ENCODE measurements around the gene STAT4. TPM values are rescaled to one million over a fixed set of nuclear protein-coding genes. Genes with fewer than 3 reads are reported as not detected.

Gene STAT4
- total RNA-seq, 1 experiment from 2014 or later: 0.33 TPM

- H3K56ac ChIP-seq (ENCODE audit: insufficient read length, low read depth, low read length): no peak overlapping the region
- H3K9me3 Mint-ChIP-seq: peaks cover 0 to 4% of the 10 kb centered on the region in 2 experiments; a peak in 1 of 5 replicates
- no peaks in the 10 kb centered on the region; the same call in 1 of the 2 replicates for H3K27me3 Mint-ChIP-seq (ENCODE audit: low read depth)
- WGBS (ENCODE audit: extremely low coverage, insufficient read length, low lambda C conversion rate): no CpG with 5 or more reads among the region's 3 CpGs
- no peaks in the 10 kb centered on the region for H3K9me3 ChIP-seq (ENCODE audit: control insufficient read depth, low read depth, low read length)
- no peak overlapping the region for H2AFZ ChIP-seq (ENCODE audit: low read length)
- no peaks in the 10 kb centered on the region for H3K4me1 Mint-ChIP-seq
- H4K91ac ChIP-seq (ENCODE audit: insufficient read length, low read depth, low read length): no peak overlapping the region
- H2BK120ac ChIP-seq (ENCODE audit: low read depth, low read length, poor library complexity, severe bottlenecking): no peak overlapping the region
- no peak overlapping the region for H3K14ac ChIP-seq (ENCODE audit: insufficient read depth, low read length)
- H3K36me3 Mint-ChIP-seq (ENCODE audit: insufficient read depth in 1 of 3, low read depth in 3 of 3): peaks cover 3 to 28% (median 18%) of the 10 kb centered on the region in 3 experiments; a peak in 5 of 7 replicates
- H3K23ac ChIP-seq (ENCODE audit: insufficient read length, low read depth, low read length): no peak overlapping the region
- H4K20me1 ChIP-seq (ENCODE audit: control insufficient read depth, insufficient read depth, insufficient read length): no peaks in the 10 kb centered on the region
- no peak overlapping the region for H3K9ac ChIP-seq (ENCODE audit: extremely low read depth, insufficient read length, low read length)
- no peak overlapping the region for H2AK5ac ChIP-seq (ENCODE audit: insufficient read length, low read length)
- H2BK20ac ChIP-seq (ENCODE audit: low read depth, low read length, poor library complexity, severe bottlenecking): no peak overlapping the region
- H3K4me3 Mint-ChIP-seq: no peak overlapping the region
- H3K4ac ChIP-seq (ENCODE audit: low read depth, low read length): no peak overlapping the region
- peaks cover 7% of the 10 kb centered on the region for H3K23me2 ChIP-seq (ENCODE audit: insufficient read length, low read depth, low read length, poor library complexity, severe bottlenecking)
- H3K79me2 ChIP-seq (ENCODE audit: insufficient read depth, low read length): peaks cover 2% of the 10 kb centered on the region; the same call in 1 of the 2 replicates
- 0 out of 2 replicates have a peak, but pooled peaks cover 2% of the 10 kb centered on the region for H3K4me1 ChIP-seq (ENCODE audit: insufficient read depth, low read length)
- no peak overlapping the region for H2BK12ac ChIP-seq (ENCODE audit: insufficient read length, low read depth, low read length)
- peaks cover 3% of the 10 kb centered on the region; the same call in 1 of the 2 replicates for H3K27me3 ChIP-seq (ENCODE audit: insufficient read depth, low read length)
- no peak overlapping the region for H3T11ph ChIP-seq (ENCODE audit: low read length)
- no peak overlapping the region for H2BK15ac ChIP-seq (ENCODE audit: low read depth, low read length)
- no peak overlapping the region for H3K4me2 ChIP-seq (ENCODE audit: insufficient read depth, insufficient read length, low read length)
- no peak overlapping the region for H3K18ac ChIP-seq (ENCODE audit: insufficient read length, low read depth, low read length)
- no peak for DNase-seq
- no peaks in the 10 kb centered on the region for H3K79me1 ChIP-seq (ENCODE audit: insufficient read depth, low read depth, low read length, poor library complexity, severe bottlenecking)
- no peak overlapping the region for H3K27ac Mint-ChIP-seq
- no peak overlapping the region for H4K5ac ChIP-seq (ENCODE audit: insufficient read length, low read depth, low read length)
- TF ChIP-seq, protein P1, sequence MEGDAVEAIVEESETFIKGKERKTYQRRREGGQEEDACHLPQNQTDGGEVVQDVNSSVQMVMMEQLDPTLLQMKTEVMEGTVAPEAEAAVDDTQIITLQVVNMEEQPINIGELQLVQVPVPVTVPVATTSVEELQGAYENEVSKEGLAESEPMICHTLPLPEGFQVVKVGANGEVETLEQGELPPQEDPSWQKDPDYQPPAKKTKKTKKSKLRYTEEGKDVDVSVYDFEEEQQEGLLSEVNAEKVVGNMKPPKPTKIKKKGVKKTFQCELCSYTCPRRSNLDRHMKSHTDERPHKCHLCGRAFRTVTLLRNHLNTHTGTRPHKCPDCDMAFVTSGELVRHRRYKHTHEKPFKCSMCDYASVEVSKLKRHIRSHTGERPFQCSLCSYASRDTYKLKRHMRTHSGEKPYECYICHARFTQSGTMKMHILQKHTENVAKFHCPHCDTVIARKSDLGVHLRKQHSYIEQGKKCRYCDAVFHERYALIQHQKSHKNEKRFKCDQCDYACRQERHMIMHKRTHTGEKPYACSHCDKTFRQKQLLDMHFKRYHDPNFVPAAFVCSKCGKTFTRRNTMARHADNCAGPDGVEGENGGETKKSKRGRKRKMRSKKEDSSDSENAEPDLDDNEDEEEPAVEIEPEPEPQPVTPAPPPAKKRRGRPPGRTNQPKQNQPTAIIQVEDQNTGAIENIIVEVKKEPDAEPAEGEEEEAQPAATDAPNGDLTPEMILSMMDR (conservative IDR thresholded peaks at IDR 0.05): no peak
- H3K27ac ChIP-seq (ENCODE audit: insufficient read length, low read depth, low read length): no peak overlapping the region
- H2BK5ac ChIP-seq (ENCODE audit: insufficient read length, low read length): no peak overlapping the region
- no peak overlapping the region for H4K8ac ChIP-seq (replicated peaks; ENCODE audit: insufficient read length, low read depth, low read length)
Measured at GRCh38 chr2:191012346-191012745, 138.4 kb downstream of the STAT4 start.
